ENCODE data around the gene GUSB. TPM values are rescaled to one million over a fixed set of nuclear protein-coding genes. Genes with fewer than 3 reads are reported as not detected.

GUSB gene
- total RNA-seq, 1 donor from 2014 or later: 75.1 TPM

- Histone ChIP-seq H3K4me3 (no peak overlapping the region), H3K9me3 (no peaks in the 10 kb centered on the region), H3K4me1 (peaks cover 16% of the 10 kb centered on the region), H3K27me3 (no peaks in the 10 kb centered on the region), H3K27ac (no peak overlapping the region), H3K36me3 (peaks cover 22% of the 10 kb centered on the region)
- TF ChIP-seq, protein P1, sequence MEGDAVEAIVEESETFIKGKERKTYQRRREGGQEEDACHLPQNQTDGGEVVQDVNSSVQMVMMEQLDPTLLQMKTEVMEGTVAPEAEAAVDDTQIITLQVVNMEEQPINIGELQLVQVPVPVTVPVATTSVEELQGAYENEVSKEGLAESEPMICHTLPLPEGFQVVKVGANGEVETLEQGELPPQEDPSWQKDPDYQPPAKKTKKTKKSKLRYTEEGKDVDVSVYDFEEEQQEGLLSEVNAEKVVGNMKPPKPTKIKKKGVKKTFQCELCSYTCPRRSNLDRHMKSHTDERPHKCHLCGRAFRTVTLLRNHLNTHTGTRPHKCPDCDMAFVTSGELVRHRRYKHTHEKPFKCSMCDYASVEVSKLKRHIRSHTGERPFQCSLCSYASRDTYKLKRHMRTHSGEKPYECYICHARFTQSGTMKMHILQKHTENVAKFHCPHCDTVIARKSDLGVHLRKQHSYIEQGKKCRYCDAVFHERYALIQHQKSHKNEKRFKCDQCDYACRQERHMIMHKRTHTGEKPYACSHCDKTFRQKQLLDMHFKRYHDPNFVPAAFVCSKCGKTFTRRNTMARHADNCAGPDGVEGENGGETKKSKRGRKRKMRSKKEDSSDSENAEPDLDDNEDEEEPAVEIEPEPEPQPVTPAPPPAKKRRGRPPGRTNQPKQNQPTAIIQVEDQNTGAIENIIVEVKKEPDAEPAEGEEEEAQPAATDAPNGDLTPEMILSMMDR (IDR thresholded peaks at IDR 0.05): no peak
- intact Hi-C loops (cut with DNase I): no loop called here
- DNase-seq (peak; percentile 64), ATAC-seq (no peak)
These were observed 3.0 kb downstream of the GUSB start for GRCh38 chr7:65978891-65979582.

GRCh38 chr7:65976659-65977196 is 5.3 kb downstream of the GUSB start:
- H3K27ac ChIP-seq: no peak overlapping the region
- H3K4me1 ChIP-seq: peaks cover 10% of the 10 kb centered on the region
- H3K4me3 ChIP-seq: no peak overlapping the region
- peaks cover 46% of the 10 kb centered on the region for H3K36me3 ChIP-seq
- intact Hi-C loops (cut with DNase I): no loop called here
- ATAC-seq (no peak), DNase-seq (peak; percentile 26)
- TF ChIP-seq, protein P1 (IDR thresholded peaks at IDR 0.05): no peak
- no peaks in the 10 kb centered on the region for H3K27me3 ChIP-seq
- no peaks in the 10 kb centered on the region for H3K9me3 ChIP-seq

DNA sequence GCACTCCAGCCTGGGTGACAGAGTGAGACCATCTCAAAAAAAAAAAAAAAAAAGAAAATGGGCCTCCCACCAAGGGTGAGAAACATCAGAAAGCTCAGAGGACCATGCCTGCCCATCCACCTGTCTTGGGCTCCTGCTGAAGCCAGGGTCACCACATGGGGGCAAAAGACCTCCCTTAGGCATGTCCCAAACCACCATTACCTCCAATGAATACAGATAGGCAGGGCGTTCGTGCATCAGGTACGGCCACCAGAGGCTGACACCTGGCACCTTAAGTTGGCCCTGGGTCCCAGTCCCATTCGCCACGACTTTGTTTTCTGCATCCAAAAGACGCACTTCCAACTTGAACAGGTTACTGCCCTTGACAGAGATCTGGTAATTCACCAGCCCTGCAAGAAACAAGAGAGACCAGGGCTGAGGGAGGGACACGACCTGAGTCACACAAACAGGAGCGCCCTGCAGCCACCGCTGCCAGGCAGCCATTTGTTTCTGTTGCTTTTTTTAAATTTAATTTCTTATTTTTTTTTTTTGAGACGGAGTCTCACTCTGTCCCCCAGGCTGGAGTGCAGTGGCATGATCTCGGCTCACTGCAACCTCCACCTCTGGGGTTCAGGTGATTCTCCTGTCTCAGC is 6.1 kb downstream of the GUSB start:
- intact Hi-C loops (cut with DNase I): no loop called here
- TF ChIP-seq, protein P1 (IDR thresholded peaks at IDR 0.05): no peak
- ATAC-seq (no peak), DNase-seq (no peak)
- peaks cover 8% of the 10 kb centered on the region for H3K4me1 ChIP-seq
- H3K27ac ChIP-seq: no peak overlapping the region
- no peak overlapping the region for H3K4me3 ChIP-seq
- H3K27me3 ChIP-seq: no peaks in the 10 kb centered on the region
- no peaks in the 10 kb centered on the region for H3K9me3 ChIP-seq
- peaks cover 54% of the 10 kb centered on the region for H3K36me3 ChIP-seq

GRCh38 chr7:65974876-65975275 is 7.1 kb downstream of the GUSB start:
- no peaks in the 10 kb centered on the region for H3K4me1 ChIP-seq
- intact Hi-C loops (cut with DNase I): no loop called here
- H3K27me3 ChIP-seq: no peaks in the 10 kb centered on the region
- H3K27ac ChIP-seq: no peak overlapping the region
- no peak overlapping the region for H3K4me3 ChIP-seq
- no peaks in the 10 kb centered on the region for H3K9me3 ChIP-seq
- peaks cover 64% of the 10 kb centered on the region for H3K36me3 ChIP-seq
- ATAC-seq (no peak), DNase-seq (peak; percentile 43)
- TF ChIP-seq, protein P1 (IDR thresholded peaks at IDR 0.05): no peak

DNA sequence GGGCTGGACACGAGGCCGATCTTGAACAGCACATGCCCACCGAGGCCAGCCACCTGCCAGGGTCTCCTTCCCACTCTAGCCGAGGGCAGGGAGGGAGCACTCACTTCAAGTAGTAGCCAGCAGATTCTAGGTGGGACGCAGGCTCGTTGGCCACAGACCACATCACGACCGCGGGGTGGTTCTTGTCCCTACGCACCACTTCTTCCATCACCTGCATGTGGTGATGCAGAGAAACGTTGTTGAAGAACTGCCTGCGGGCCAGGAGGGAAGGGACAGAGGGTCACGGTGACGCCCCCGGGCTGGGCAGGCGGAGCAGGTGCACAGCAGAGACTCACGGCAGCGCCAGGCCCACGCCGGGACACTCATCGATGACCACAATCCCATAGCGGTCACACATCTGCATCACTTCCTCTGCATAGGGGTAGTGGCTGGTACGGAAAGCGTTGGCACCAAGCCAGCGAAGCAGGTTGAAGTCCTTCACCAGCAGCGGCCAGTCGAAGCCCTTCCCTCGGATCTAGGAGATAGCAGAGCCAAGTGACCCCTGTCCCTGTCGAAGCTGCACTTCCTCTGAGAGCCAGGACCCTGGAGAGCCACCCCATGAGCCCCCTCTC is 7.7 kb downstream of the GUSB start:
- no peaks in the 10 kb centered on the region for H3K27me3 ChIP-seq
- intact Hi-C loops (cut with DNase I): no loop called here
- ATAC-seq (no peak), DNase-seq (peak; percentile 52)
- H3K4me3 ChIP-seq: no peak overlapping the region
- TF ChIP-seq, protein P1 (IDR thresholded peaks at IDR 0.05): no peak
- H3K36me3 ChIP-seq: peaks cover 66% of the 10 kb centered on the region
- no peaks in the 10 kb centered on the region for H3K4me1 ChIP-seq
- H3K27ac ChIP-seq: no peak overlapping the region
- H3K9me3 ChIP-seq: no peaks in the 10 kb centered on the region
